GM19351 (cell line): ENCODE measurements around the gene MRLN.
"Not testable (repeated sequence)": the region's sequence is repeated elsewhere in the genome, so short reads cannot be mapped to it uniquely, and the experiment has no call there.

Source experiments
- ATAC-seq: cut with Tn5 transposase; IDR thresholded peaks from one replicate; pipeline ENCODE4 v1.9.1; 2021; ENCODE audit warnings: mild to moderate bottlenecking, moderate library complexity; ENCODE audit not compliant: unreplicated experiment

Gene MRLN

DNA sequence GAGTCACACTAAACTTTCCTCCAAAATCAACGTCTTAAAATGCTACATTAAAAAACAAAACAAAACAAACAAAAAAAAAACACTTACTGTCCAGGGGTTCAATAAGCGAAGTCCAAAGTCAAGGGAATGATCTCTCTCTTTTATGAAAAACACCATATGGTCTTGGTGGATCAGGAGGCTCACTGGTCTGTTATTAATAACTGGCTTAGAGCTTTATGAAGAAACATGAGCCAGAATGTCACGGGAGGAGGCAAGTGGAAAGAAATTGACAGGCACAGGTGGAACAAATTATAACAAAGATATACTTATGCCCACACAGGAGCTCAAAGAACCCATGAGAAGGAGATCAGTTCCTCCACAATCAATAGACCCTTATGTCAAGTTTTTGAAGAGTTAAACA is at the start of gene MRLN:
Gene MRLN (minus strand): TSS at position 189 of the 400 bp plus-strand sequence.
- no peak for ATAC-seq

DNA sequence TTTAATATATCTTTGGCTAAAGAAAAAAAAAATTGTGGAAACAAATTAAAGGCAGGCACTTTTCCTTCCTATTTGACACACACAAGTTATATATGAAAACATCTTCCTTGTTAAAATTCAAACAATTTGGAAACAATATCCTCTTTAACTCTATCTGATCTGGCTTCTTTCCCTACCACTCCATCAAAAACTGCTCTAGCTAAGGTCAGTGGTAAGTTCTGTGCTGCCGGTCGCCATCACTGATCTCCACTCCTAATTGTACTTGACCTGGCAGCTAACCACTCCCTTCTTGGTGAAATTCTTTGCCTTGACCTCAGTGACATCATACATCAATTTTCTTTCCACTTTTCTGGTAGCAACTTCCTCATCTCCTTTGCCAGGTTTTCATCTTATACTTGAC is 47.9 kb upstream of the MRLN start:
- ATAC-seq, result no peak

DNA sequence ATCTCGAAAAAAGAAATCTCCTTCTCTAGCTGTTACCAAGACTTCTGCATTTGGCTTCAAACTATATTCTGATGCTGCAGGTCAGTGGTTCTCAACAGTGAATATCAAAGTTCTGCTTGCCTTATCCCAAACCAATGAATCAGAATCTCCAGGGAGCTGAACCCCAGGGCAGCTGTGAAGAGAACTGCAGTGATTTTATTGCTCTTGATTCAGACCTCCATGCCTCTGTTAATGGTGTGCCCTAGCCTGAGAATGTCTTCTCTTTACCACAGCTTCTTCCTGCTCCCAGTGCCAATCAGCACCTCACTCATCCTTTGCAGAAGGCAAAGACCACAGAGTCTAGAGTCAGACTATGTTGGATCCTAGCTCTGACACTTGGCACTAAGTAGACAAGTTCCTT is 46.2 kb upstream of the MRLN start:
- no peak for ATAC-seq

DNA sequence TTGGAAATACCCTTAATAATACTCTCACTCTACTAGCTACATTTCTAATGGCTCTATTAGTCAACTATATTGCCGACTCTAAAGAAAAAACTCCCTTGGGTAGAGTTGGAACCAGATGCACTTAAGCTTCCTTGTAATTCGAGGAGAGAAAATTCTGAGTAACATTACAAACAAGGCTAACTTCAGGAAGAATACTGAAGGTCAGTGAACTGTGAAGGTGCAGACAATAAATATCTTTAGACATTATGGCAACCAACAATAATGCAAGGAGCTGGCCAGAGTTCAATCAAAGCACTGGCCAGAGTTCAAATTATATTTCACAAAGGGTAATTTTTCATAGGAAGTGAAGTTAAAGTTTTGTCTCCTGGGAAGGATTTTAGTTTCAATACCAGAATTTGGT is 40.7 kb upstream of the MRLN start:
- no peak for ATAC-seq

DNA sequence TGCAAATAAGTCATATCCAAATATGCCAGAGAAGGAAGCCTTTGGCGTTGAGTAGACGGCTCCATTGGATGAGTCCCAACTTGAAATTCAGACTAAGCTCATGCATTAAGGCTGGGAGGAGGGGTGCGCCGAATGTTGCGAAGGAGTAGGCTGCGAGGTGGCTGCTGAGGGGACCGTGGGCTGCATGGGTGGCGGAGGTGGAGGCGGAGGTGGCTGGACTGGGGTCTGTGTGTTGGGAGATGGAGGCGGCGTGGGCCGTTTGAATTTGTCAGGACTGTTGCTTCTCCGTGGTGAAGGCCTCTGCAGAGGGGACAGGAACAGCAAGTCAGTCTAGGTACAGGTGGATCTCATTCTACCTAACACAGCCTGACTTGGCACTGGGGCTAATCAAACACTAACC is 39.6 kb upstream of the MRLN start:
- ATAC-seq, result no peak

DNA sequence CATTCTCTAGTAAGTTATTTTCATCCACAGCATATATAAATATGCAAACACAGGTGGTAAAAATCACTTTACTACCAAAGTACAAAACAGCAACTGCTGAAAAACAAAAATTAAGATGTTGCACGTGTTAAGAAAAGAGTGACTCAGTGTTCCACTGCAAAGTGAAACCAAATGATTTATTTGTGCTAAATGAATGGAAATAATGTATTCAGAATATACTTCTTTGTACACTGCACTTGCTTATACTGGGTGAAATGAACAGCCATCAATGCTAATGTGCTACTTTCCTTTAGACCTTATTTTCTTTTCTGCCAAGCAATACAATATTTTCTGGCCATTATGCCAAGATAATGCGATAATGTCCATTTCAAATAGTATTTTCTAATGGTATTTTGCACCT is 38.3 kb upstream of the MRLN start:
- no peak for ATAC-seq

DNA sequence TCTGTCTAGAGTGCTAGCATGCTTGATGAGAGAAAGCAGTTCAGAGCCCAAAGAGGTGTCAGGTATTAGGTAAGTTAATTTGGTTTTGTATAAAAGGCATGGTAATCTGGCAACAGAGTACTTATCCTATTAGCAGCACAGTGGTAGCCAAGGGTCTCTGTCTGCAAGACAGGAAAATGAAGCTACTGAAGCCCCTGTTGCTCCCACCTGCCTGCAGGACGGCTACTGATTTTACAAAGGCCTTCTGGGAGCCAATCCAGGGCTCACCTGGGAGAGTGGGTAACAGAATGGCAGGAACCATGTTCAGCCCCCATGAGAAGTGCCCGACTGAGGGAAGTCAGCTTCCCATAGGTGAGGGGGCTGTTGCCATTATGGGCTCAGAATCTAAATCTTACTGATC is 36.8 kb upstream of the MRLN start:
- ATAC-seq, result not testable (repeated sequence)

DNA sequence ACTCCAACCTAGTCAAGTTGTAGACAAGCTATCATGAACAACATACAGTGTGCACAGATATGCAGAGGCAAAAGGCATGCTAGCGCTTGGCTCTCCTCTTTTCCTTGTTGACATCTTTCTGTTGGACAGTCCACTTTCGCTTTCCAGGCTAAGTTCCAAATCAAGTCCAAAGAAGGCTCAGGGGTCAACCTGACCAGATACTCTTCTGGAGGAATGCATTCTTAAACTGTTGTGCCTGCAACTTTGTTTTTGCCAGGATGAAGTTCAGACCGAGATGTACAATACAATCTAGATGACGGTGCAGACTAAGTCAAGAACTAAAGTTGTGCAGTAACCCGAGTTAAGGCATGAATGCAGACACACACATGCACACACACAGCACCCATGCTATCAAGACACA is 35.7 kb upstream of the MRLN start:
- ATAC-seq, result not testable (repeated sequence)

DNA sequence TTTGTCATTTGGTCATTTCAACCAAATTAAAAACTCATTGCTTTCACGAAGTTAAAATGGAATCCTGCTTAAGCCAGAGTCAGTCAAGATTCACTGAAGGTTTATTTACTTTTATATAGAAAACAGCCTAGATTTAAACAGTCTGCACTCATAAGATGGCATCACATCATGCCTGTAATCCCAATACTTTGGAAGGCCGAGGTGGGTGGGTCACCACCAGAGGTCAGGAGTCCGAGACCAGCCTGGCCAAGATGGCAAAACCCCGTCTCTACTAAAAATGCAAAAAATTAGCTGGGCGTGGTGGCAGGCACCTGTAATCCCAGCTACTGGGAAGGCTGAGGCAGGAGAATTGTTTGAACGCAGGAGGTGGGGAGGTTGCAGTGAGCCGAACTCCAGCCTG is 33.8 kb upstream of the MRLN start:
- not testable (repeated sequence) for ATAC-seq

DNA sequence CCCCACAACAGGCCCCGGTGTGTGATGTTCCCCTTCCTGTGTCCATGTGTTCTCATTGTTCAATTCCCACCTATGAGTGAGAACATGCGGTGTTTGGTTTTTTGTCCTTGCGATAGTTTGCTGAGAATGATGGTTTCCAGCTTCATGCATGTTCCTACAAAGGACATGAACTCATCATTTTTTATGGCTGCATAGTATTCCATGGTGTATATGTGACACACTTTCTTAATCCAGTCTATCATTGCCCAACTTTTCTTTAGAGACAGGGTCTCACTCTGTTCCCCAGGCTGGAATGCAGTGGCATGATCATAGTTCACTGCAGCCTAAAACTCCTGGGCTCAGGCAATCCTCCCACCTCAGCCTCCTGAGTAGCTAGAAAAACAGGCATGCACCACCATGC is 32.2 kb upstream of the MRLN start:
- ATAC-seq, result not testable (repeated sequence)

DNA sequence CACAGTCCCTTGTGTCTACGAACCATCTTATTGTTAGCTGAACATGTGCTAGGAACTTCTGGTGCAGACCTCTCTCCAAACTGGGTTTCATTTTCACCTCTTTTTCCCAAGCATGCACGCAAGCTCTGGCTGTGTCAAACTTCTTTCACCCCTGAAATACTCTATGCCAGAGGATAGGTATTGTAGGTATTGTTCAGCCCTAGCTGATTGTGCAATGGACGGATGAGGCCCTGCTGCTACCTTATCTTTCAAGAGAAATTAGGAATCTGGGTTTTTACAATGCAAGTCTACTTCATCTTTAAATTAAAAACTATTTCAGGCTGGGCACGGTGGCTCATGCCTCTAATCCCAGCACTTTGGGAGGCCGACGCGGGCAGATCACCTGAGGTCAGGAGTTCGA is 28.3 kb upstream of the MRLN start:
- no peak for ATAC-seq

DNA sequence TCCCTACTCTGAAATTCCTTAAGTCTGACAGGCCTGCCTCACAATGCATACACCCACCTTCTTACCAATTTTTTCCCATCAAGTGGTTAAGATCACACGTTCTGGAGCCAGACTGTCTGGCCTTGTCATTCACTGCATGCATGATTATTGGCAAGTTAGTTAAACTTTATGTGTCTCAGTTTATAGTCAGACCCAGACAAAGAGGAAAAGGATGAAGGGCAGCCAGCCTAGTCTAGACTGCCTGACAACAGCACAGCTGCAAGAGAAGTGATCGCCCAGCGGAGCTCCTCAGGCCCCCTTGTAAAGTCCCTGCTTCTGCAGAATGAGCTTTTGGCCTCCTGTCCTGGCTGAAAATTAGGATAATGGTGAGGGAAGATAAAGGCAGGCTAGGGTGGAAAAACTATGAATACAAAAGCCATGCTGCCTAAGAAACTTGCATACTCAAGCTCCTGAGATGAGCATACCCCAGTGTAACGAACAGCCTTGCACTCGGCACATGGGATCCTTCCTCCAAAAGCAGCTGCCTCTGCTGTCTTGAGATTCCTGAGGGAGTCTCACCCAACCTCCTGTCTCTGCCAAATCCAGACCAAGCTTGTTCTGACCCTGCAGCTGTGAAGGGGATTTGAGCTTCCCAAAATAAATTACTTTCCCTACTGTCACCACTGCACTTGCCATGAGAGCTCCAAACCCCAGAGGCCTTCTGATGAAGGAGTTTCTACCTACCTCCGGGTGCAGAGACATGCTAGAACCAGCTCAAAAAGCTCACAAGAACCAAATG is 26.7 kb upstream of the MRLN start:
- no peak for ATAC-seq

DNA sequence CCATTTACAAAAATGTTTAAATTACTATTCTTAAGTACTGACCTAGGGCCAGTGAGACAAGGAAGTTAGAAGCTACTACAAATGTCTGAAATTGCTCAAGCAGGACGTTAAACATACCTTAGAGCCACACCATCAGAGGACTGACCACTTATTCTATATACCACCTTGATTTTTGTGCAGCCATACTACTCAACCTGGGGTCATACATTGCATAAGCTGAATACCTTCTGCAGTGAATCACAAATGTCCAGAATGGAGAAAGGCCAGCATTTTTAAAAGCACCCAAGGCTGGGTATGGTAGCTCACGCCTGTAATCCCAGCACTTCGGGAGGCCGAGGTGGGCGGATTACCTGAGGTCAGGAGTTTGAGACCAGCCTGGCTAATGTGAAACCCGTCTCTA is 21.2 kb upstream of the MRLN start:
- ATAC-seq, result no peak

DNA sequence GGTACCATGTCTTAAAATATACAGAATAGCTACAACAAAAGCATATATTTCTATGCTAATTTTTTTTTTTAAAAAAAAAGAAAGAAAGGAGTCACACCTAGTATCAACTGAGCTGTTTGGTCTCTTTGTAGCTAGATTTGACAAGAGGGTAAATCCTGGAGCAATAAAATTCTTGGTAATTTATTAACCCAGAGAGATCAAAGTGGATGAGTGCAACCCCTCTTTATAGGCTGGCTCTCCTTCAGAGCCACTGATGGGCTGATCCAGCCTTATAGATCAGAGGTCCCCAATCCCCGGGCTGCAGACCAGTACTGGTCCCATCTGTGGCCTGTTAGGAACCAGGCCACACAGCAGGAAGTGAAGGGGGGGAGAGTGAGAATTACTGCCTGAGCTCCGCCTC is 19.8 kb upstream of the MRLN start:
- ATAC-seq, result no peak

DNA sequence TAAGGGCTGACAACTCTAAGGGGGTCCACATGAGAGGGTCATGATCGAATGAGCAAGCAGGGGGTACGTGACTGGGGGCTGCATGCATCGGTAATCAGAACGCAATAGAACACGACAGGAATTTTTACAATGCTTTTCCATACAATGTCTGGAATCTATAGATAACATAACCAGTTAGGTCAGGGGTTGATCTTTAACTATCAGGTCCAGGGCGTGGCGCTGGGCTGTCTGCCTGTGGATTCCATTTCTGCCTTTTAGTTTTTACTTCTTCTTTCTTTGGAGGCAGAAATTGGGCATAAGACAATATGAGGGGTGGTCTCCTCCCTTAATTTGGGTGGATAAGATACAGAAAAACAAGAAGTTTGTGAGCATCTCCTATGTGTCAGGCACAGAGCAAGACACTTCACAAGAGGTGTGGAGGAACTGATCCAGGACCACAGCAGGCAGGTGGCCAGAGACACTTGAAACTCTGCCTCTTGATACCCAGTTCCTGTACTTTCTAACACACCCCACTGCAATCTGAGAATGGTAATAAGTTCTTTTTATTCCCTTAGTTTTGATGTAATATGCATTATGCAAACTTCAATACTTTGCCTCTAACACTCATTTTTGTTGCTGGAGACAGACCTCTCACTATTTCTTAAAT is 18.0 kb upstream of the MRLN start:
- ATAC-seq, result no peak

DNA sequence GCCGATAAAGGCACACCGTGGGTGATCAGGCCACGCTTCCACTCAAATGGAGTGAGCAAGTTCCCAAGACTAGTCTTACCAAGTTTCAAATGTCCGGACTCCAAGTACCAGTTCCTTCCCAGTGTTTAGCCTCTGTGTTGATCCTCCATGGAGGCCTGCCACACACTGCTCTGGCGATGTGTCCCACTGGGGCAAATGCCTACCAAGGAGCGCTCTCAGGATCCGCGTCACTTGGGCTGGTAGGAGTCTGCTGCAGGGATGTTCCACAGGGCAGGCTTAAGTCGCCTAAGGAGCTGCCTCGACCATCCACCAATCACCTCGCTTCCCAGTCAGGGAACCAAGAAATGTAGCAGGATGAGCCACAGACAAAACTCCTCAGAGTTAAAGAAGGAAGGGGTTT is 17.4 kb upstream of the MRLN start:
- no peak for ATAC-seq

DNA sequence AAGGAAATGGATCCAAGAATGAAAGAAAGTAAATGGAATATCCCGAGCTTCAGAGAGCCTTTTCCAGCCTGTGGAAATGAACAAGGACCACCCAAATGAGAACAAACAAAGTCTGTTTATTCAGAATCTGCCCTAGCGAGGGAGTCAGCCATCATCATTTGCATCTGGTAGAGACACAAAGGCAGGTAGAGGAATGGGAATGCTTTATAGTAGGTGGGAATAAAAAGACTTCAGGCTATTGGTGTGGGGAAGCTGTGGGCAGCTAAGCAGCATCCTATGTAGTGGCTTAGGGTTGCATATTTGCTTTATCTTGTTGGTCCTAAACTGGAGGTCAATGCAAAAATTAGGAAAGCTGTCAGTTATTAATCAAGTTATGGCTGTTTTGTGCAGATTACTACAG is 9.2 kb upstream of the MRLN start:
- no peak for ATAC-seq

DNA sequence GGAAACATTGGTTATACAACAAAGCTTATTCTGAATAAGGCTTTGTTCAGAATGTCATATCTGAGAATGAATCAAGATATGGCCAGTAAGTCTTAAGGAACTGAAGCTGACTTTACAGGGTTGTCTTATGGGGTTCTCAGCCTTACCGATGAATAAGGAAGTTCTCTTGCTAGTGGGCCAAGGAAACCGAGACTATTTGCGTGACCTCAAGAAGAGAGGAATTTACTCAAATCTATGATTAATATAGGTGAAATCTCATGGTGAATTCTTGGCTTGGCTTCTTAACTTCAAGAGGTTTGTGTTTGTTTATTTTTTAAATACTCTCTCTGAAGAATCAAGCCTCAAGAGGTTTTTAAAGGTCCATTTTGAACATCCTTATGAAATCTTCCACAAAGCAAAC is 4.7 kb upstream of the MRLN start:
- no peak for ATAC-seq

DNA sequence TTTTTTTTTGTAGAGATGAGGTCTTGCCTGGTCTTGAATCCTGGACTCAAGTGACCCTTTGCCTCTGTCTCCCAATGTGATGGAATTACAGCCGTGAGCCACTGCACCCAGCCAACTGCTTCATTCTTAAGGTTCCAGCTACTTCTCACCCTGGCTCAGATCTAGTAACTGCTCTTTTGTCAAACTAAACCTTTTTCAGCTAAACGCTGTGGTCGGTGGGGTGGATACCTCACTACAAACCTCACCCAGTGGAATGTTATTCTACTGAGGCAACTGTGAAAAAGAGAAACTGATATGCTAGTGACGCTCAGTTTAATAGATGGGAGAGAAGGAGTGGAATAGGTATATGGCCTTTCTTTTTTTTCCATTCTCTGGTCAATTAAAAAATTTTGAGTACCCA is 1.7 kb upstream of the MRLN start:
- ATAC-seq, result no peak

DNA sequence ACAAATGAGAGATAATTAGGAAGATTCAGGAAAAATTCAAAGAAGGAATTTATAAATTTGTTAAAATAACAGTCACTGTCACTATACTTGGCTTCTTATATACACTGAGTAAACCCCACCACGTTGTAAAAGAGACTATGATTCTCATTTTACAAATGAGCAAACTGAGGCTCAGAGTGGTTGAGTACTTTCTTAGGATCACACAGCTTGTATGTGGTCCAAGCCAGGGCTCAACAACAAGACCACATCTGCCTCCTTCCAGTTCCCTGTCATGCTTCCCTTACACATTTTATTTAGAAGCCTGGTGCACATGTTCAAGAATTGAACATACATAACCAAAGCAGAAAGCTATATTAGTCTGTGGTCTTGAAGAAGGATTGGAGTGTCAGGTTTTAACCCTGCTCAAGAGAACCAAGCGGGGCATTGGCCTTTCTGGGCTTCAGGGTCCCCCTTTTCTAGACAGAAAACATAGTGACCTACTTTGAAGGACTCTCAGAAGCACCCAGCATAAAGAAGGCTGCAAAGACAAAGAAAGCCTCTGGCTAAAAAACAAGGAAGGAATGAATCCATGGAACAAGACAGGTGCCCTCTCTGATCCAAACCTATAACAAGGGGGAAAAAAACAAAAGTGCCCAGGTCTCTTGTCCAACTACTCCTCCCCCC is 846 bp downstream of the MRLN start:
- ATAC-seq, result no peak

DNA sequence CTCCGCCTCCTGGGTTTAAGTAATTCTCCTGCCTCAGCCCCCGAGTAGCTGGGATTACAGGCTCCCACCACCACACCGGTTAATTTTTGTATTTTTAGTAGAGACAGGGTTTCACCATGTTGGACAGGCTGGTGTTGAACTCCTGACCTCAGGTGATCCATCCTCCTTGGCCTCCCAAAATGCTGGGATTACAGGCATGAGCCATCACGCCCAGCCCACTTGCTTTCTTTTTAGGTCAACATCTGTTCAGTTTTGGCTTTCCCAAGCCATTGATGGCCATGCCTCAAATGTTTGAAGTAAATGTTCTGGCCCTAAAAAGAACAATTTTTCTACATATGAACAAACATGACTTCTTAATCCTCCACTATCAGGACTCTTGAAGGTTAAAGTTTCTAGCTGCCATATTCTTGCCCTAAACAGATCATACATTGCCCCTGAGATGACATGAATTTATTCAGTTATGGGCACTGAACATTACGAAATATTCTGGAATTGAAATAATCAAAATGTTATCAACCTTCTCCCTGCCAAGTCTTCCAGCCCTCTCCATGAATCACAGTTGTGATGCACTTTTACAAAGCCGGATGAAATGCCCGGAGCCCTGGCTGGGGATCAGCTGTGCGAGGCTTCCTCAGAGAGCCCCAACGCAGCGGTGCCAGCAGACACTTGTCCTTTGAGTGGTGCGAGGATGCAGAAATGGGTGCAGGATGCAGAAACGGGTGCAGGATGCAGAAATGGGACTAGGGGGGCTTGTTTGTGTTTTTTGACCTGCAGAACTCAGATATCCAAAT is 2.9 kb downstream of the MRLN start:
- ATAC-seq, result no peak
